Measurements from ENCODE around the gene LSS.

- TF ChIP-seq RCOR1 (conservative IDR thresholded peaks at IDR 0.05; ENCODE audit: low read depth, low read length) (no peak), POLR2A (IDR thresholded peaks at IDR 0.05; ENCODE audit: low read depth, low read length) (no peak), GATAD2B (conservative IDR thresholded peaks at IDR 0.05; ENCODE audit: low read depth) (no peak)
These were observed 59.8 kb downstream of the LSS start for GRCh38 chr21:46168659-46169386.

All from GM12878 (cell line).